ENCODE results near the gene FLOT1. TPM values are rescaled to one million over a fixed set of nuclear protein-coding genes. Genes with fewer than 3 reads are reported as not detected.

The FLOT1 gene
- total and polyA plus RNA-seq, 2 of the 13 experiments (the other 11 are each of a cell fraction or from before 2014, with no cell fraction given), result 82.3 to 130 TPM

- ATAC-seq (no peak), DNase-seq (ENCODE audit: low spot score) (no peak), FAIRE-seq (no peak)
- Histone ChIP-seq H3K4me1 (ENCODE audit: insufficient read depth, low read length) (peaks cover 79% of the 10 kb centered on the region), H3K27me3 (ENCODE audit: control insufficient read depth in 1 of 2, insufficient read depth in 2 of 2, low read length in 2 of 2) (no peaks in the 10 kb centered on the region), H3K4me2 (ENCODE audit: low read depth, low read length) (no peak overlapping the region), H4K20me1 (ENCODE audit: insufficient read depth, low read length) (no peaks in the 10 kb centered on the region), H3K36me3 (replicated peaks in 1 of 2; ENCODE audit: control insufficient read depth in 1 of 2, insufficient read depth in 2 of 2, low read length in 2 of 2) (no peaks in the 10 kb centered on the region), H3K9me3 (ENCODE audit: low read length) (no peaks in the 10 kb centered on the region), H3K9ac (ENCODE audit: insufficient read depth, low read depth, low read length) (no peak overlapping the region), H3K79me2 (ENCODE audit: insufficient read depth, low read length) (no peaks in the 10 kb centered on the region), H2AFZ (ENCODE audit: low read length) (no peak overlapping the region), H3K4me3 (replicated peaks in 1 of 3; ENCODE audit: insufficient read depth in 1 of 3, low read depth in 2 of 3, low read length in 3 of 3) (no peak overlapping the region), H3K27ac (ENCODE audit: extremely low read length, insufficient read depth, low read length) (no peak overlapping the region)
- in situ Hi-C loops (cut with HindIII; ENCODE audit: extremely low pct_ligation_motif_present, low pct_unique_long_range_greater_than_20kb) (no loop called here), intact Hi-C loops (cut with micrococcal nuclease; ENCODE audit: unreplicated experiment) (no loop called here)
- CTCF ChIA-PET (ENCODE audit: low intra/inter-chr PET ratio, low total read pairs), result no interaction called here
- TF ChIP-seq TCF12 (IDR thresholded peaks at IDR 0.05), result no peak
- TF ChIP-seq TCF12 (CRISPR knock-in tag; IDR thresholded peaks at IDR 0.05), result no peak
- no peak for TF ChIP-seq STAT6 (CRISPR knock-in tag; IDR thresholded peaks at IDR 0.05; ENCODE audit: borderline replicate concordance)
- no peak for TF ChIP-seq ZNF333 (CRISPR knock-in tag; IDR thresholded peaks at IDR 0.05; ENCODE audit: borderline replicate concordance)
- TF ChIP-seq ZBTB38 (CRISPR knock-in tag; IDR thresholded peaks at IDR 0.05), result no peak
- TF ChIP-seq ASH2L (IDR thresholded peaks at IDR 0.05; ENCODE audit: insufficient read length, low read depth, low read length), result no peak
- TF ChIP-seq SMARCC2 (IDR thresholded peaks at IDR 0.05), result no peak
- no peak for TF ChIP-seq ZNF350 (CRISPR knock-in tag; IDR thresholded peaks at IDR 0.05; ENCODE audit: borderline replicate concordance, low read depth)
- TF ChIP-seq RXRB (CRISPR knock-in tag; IDR thresholded peaks at IDR 0.05; ENCODE audit: borderline replicate concordance), result no peak
- no peak for TF ChIP-seq ZNF615 (CRISPR knock-in tag; IDR thresholded peaks at IDR 0.05; ENCODE audit: borderline replicate concordance)
- no peak for TF ChIP-seq ZNF260 (CRISPR knock-in tag; IDR thresholded peaks at IDR 0.05; ENCODE audit: borderline replicate concordance, low read depth)
- no peak for TF ChIP-seq HNRNPL (IDR thresholded peaks at IDR 0.05; ENCODE audit: low read depth, low read length)
- TF ChIP-seq ZMAT3 (CRISPR knock-in tag; conservative IDR thresholded peaks at IDR 0.05), result no peak
- TF ChIP-seq TARDBP (CRISPR knock-in tag; IDR thresholded peaks at IDR 0.05), result no peak
- TF ChIP-seq RXRA (CRISPR knock-in tag; IDR thresholded peaks at IDR 0.05), result no peak
- no peak for TF ChIP-seq XBP1 (CRISPR knock-in tag; IDR thresholded peaks at IDR 0.05)
- TF ChIP-seq ETS1 (CRISPR knock-in tag; IDR thresholded peaks at IDR 0.05), result no peak
- TF ChIP-seq ZNF841 (CRISPR knock-in tag; IDR thresholded peaks at IDR 0.05; ENCODE audit: borderline replicate concordance), result no peak
- TF ChIP-seq HMGXB3 (CRISPR knock-in tag; IDR thresholded peaks at IDR 0.05; ENCODE audit: borderline replicate concordance), result no peak
- POLR2A ChIA-PET, result interaction anchor here (0.9 to 9.4 kb wide), 4 partner anchors 9 to 33 kb away, joined by 3 to 305 read pairs (median 10); partner anchors contain the start of gene IER3
- 95% methylated on average over 3 of the region's 3 CpGs for WGBS (ENCODE audit: low lambda C conversion rate)
- no TSS peak for BruUV-seq (replicated peaks)
Measured at GRCh38 chr6:30777155-30777485, 34.6 kb upstream of the FLOT1 start.
